ENCODE measurements around the gene ITGB2.

ITGB2 gene

DNA sequence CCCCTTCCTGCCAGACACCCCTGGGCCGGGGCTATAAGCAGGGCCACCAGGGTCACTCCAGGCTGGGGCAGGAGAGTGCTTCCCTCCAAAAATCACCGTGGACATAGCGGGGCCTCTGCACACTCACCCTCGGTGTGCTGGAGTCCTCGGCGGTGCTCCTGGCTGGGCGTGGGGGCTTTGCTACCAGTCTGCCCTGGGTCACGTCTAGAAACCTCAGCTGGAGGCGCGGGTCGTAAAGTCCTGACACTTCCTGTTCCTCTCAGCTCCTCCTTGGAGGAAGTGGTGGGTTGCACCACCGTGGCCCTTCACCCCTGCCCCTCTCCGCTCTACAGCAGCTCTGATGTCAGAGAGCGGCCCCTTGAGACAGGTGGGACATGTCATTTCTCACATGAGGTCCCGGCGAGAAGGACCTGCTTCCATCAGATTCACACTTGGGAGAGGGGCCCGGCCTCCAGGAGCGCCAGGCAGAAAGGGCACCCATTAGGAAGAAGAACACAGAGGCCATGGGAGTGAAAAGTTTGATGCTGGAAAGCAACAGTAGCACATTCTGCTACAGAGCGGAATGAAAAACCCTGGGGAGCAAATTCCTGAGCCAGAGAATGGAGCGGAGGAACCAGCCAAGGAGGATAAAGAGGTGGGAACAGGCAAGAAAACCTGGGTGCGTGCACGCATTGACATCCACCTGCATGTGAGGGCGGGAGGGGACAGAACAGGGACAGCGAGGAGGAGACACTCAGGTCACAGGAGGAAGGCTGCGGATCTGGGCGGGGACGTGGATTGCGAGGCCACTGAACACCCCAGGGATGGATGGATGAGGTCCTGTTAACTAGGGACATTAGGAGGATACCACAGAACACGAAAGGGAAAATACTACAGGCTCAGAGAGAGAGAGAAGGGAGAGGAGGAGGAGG is at the start of gene ITGB2:
Gene ITGB2 (minus strand): TSS at position 206 of the 911 bp plus-strand sequence. CDS start 10,117 bp downstream, outside the sequence.
- in situ Hi-C loops (cut with MboI; ENCODE audit: low sequenced_read_pairs) = no loop called here

DNA sequence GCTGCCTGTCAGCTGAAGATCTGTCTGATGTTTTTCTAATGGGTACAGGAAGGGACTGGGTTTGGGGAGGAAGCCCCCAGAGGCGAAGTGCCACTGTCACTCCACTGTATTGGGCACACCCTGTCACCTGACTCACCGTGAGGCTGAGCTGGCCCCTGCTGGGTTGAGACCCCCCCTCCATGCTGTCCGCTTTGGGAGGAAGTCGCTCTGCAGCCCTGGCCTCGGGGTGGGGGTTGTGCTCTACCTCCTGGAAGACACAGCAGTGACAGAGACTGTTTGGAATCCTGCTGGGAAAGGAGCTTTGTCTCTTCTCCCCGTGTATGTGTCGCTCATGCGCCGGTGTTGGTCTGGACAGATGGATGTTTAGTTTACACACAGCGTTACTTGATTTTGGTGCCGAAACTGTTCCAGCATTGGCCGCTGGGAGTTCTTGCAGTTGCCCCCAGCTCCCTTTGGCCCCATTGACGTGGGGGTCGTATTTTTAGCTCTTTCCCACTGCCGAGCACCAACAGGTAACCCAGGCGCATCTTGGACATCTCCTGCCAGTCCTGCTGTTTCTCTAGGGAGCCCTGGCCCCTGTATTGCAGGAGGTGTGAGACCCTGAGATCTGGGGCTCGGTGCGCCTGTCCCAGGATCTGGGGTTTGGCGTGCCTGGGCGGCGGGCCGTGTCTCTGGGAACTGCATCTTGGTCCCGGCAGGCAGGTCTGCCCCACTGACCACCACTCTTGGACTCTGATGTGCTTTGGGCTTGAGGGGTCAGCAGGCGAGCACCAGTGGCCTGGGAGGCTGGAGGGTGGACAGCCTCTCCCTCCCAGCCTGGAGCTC is 49.4 kb upstream of the ITGB2 start:
- in situ Hi-C loops (cut with MboI; ENCODE audit: low sequenced_read_pairs) = no loop called here

DNA sequence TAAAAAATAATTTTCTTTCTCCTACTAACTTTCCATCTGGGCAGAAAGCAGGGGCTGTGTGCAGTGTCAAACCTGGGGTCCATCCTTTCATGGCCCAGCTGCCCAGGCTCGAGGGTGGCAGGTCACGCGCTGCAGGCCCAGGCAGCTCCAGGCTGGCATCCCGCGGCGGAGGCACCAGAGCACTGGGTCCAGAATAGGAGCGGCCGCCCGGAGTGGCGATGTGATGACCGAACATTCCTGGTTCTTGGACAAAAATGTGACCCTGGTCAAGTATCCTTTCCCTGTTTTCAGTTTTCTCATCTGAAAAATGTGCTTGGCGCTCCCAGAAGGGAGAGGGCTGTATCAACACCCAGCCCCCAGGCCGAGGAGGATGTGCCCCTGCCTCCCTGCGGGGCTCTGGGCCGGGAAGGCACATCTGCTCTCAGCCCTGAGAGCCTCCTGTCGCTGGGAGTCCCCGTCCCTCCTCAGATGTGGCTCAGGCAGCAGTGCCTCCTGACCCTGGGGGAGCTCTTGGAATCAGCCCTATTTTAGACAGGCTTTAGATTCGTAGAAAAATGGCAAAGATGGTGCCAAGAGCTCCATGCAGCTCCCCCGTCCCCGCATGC is 48.5 kb upstream of the ITGB2 start:
- in situ Hi-C loops (cut with MboI; ENCODE audit: low sequenced_read_pairs) = no loop called here

DNA sequence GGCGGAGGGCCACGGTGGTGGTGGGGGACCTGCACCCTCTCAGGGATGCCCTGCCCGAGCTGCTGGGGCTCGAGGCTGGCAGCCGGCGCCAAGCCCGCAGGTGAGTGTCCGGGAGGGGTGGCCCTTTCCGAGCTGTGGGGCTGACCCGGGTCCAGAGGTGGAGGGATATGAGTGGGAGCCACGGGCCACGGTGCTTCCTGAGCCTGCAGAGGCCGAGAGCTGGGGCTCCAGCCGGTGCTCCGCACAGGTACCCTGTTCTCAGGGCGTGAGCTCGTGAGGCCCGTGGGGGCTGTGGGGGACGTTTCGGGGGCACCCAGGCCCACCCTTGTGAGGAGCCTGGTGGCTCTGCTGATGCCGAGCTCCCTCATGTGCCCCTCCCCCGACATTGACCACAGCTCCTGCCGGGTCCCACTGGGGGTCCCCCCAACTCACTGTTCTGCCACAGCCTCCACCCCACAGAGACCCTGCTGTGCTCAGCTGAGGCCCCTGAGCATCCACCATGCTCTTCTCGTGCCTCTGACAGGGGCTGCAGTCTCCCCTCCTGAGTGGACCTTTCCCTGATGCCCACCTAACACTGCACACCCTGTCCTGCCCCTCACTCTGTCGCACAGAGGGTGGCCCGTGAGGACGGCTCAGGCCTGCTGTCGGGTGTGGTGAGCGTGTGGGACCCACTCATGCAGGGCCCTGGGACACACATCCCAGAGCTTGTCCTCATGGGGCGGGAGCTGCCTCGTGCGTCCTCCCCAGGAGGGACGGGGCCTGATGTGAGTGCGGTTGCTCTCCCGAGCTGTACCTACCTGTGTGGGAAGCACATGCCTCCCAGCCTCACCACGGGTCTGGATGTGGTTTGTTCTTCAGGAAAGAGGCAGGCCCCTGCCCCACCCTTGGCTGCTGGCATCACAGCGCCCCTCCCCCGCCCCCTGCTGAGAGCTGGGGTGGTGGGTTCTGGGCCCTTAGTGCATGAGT is 46.7 kb upstream of the ITGB2 start:
- in situ Hi-C loops (cut with MboI; ENCODE audit: low sequenced_read_pairs) = no loop called here

DNA sequence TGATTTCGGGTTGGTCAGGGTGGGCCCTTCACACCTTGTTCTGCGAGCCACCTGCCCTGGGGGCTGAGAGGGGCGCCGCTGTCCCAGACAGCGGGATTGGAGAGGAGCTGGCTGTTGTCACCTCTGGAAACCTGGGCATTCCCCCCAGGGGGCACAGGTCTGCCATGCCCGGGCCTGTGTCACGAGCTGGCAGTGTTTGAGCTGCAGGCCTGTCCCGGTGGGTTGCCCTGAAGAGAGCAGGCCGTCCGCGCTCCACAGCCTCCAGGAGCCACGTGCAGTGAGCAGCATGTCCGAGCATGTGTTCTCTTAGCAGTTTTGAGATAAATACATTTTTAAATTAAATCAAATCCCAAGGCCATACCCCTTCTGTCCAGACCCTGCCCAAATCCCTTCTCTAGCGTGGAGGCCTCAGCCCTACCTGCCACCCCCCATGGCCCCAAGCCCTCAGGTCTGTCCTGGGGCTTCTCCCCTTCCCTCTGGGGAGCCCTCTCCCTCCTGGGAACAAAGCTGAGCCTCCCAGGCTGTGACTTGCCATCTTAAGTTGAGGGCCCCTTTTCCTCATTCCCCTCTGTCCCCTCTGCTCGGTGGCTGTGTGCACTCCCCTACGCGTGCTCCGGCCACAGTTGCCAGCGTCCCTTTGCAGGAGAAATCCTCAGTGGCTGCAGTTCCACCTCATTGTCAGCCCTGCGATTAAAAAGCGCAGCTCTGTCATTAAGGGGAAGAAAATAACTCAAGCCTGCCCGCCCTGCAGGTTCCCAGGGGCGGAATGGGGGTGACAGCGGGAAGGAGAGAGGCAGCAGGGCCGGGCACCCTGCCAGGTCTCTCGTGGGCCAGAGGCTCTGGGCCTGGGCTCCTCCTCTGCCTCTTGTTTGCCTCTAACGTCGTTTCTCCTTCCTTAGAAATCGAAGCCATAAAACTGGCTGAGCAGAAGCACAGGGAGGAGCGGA is 45.7 kb upstream of the ITGB2 start:
- in situ Hi-C loops (cut with MboI; ENCODE audit: low sequenced_read_pairs) = no loop called here

DNA sequence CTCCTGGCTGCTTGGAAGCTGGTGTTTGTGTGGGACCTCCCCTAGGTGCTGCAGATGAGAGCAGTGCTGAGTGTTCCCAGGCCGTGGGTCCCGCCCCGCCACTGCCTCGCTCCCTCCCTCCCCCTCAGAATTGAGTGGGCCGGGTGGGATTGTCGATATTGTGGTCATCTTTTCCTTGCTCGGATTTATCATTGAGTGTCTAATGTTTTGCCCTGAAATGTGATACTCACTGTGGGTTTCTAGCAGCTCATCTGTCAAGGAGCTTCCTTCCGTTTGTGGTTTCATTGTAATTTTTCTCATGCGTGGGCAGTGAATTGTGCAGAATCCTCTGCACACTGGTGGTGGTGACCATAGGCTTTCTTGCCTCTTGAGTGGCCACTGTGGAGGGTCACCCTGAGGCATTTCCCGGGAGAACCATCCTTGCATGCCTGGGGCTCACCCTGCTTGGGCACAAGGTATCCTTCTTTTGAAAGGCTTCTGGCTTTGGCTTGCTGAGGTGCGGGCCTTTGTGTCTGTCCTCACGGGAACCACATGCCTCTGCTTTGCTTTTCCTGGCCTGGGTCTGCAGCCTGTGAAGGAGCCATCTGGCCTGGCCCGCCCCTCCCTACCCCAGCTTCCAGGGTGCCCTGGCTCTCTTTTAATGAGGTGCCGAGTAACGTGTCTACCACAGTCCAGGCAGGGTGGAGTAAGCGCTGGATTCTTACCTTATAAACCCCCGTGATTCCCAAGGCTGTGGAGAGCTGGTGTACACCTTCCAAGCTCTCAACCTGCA is 44.7 kb upstream of the ITGB2 start:
- in situ Hi-C loops (cut with MboI; ENCODE audit: low sequenced_read_pairs) = no loop called here

DNA sequence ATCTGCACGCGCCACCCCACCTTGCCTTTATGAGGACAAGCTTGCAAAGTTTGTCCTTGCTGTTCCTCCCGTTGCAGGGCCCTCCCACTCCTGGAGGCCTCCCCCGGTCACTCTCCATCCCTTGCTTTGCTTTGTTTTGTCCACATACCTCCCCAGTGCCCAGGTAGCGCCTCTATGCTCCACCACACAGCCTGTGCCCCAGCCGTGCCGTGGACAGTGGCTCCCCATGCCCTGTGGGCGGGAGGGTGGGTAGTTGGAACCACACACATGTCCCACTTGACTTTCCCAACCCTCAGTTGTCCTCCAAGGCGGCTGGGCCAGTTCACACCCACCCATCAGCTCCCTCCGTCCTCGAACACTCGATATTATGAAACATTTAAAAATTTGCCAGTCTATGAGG is 43.7 kb upstream of the ITGB2 start:
- in situ Hi-C loops (cut with MboI; ENCODE audit: low sequenced_read_pairs) = no loop called here

DNA sequence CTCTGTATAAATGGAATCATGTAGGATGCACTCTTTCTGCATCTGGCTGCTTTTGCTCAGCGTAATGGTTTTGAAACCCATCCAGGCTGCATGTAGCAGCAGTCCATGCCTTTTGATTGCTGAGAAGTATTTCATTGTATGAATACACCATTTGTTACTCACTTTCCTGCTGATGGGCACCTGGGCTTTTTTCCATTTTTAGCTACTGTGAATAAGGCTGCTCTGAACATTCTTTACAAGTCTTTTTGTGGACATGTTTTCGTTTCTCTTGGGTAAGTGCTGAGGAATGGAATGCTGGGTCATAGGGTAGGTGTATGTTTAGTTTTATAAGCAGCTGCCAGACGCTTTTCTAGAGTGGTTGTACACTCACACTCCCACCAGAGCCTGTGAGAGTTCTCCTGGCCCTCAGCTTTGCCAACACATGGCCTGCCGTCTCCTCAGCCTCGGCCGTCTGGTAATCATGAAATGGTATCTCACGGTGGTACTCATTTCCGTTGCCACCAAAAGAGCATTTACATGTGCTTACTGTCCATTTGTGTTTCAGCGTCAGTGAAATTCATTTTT is 41.8 kb upstream of the ITGB2 start:
- in situ Hi-C loops (cut with MboI; ENCODE audit: low sequenced_read_pairs) = no loop called here

DNA sequence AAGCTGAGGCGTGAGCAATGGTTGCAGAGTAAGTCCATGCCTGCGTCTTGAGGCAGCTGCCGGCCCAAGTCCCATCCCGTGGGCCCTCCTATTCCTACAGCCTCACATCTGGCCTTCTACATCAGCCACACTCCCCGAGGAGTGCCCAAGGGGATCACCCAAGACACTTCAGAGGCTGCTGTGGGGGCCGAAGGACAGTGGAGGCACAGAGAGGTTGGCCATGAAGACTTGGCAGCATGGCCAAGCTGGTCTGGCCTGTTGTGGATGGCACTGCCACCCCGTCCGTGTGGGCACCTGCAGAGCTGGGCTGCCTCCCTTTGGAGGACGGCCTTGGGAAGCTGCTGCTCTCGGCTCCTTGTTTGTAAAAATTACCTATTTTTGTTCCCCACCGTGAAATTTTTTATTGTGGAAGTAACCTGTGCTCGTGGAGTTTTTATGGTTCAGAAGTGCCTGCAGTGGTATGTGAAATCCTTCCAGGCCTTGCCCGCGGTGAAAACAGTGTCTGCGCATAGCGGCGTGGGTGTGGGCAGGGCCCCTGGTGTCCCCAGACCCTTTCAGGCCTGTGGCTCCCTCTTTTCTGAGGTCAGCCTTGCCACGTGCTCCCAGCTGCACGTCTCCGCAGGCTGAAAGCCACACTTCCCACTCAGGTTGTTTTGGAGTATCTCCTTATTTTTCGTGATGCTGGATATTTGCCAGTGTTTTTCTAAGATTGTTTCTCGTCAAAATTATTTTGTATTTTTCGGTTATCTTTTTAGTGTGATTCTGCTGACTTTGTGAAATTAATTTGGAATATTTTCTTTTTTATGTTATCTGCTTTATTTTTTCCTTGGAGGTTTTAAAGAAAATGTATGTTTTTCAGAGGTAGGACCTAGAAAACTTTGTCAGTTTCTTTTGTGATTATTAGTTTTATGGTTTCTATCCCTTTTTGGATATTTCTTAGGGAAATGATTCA is 39.7 kb upstream of the ITGB2 start:
- in situ Hi-C loops (cut with MboI; ENCODE audit: low sequenced_read_pairs) = no loop called here

DNA sequence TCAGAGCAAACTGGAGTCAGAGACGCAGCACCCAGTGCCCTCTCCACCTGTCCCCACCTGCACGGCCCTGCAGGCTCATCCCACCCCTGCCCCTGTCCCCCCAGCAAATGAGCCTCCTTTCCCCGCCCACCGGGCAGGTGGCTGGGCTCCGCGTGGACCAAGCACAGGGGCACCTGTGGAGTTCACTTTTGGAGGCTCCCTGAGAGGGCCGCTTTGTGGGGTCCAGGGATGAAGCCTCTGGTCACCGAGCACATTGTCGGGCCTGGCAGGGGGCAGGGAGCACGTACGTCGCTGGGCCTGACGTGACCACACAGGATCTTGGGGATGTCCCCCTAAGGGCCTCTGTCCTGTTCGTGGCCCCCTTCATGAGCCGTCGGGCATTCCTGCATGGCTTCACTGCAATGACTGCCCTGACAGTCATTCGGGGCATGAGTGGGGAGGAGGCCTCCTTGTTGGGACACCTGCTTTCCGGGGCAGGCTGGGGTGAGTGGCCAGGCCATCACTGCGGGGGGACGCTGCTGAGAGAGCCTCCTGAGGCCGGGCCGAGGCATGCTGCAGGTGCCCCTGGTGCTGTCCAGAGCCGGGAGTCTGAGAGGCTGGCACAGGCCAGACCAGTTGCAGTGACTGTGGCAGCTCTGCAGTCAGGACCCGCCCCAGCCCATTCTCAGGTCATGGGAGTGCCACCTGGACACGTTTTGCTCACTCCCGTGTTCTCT is 38.8 kb upstream of the ITGB2 start:
- in situ Hi-C loops (cut with MboI; ENCODE audit: low sequenced_read_pairs) = no loop called here

DNA sequence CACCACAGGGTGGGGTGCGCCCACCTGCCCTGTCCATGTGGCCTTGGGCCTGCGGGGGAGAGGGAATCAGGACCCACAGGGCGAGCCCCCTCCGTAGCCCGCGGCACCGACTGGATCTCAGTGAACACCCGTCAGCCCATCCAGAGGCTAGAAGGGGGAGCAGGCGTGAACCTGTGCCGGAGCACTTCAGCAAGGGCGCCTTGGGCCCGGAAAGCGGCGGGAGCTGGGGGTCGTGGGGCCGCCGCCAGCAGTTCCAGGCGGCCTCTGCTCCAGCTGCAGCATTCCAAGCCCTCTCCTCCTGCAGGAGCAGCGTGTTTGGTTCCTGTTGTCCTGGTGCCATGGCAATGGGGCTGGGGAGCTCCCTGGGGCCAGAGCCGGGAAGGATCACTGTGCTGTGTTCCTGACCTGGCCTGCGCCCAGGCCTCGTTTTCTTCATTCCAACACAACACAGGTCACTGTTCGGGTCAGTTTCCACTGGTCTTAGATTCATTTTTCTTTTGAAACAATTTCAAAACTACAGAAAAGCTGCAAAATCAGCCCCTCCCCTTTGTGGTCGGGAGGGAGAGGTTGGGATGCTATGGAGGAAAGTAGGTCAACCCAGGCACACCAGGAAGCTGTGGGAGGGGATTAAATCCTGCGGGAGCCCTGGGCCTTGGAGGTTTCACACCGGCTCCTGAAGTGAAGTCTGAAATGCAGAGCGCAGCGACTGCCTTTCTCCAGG is 37.9 kb upstream of the ITGB2 start:
- in situ Hi-C loops (cut with MboI; ENCODE audit: low sequenced_read_pairs) = no loop called here

DNA sequence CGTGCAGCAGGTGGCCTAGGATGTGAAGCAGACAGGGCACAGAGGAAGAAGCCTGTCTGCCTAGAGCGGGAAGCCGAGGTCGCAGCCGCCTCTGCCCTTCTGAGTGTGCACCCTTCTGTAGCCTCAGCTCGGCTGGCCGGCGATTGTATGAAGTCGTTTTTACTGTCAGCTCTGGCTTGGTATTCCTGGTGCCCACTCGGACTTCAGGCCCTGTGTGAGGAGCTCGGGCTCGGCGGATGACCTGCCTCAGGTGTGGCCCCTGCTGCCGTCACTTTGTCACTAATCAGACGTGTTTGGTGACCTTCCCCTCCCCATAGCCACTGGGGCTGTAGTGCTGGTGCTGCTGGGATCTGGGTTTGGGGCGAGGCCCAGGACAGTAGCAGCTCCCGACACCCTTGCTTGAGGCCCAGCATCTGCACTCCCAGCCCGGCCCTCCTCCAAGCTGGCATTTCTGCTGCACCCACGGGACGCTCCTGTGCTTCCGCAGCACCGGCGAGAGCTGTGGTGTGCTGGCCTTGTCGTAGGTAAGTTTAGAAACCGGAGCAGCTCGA is 37.3 kb upstream of the ITGB2 start:
- in situ Hi-C loops (cut with MboI; ENCODE audit: low sequenced_read_pairs) = no loop called here

DNA sequence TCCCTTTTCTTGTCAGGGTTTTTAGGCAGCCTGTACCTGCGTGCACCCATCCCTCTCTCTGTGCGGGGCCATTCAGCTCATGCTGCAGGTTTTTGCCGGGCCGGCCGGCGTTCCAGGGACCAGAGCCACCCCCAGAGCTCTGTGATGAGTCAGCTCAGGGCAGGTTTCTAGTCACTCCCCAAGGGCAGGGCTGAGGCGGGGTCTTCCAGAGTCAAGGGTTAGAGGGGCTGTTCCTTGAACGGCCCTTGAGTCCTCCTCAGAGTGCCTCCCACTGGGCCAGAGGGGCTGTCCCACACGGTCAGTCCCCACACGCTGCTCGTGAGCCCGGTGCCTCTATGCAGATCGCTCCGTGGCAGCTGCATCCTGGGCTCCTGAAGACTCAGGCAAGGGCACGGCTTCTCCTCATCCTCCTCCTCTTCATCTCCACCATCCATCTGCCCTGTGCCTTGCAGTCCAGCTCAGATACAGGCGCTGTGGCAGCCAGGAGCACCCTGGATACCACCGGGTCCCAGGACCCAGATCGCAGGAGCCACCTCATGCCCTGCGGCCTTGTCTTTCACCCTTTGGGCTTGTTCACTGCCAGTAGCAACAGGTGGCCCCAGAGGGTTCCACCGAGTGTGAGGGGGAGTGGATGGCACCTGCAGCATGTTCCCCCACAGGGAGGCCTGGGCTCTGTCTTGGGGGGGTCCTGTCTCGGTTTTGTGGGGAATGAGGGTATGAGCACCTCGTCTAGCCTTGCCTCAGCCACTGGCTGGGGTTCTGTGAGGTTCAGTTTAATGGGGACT is 36.5 kb upstream of the ITGB2 start:
- in situ Hi-C loops (cut with MboI; ENCODE audit: low sequenced_read_pairs) = no loop called here

DNA sequence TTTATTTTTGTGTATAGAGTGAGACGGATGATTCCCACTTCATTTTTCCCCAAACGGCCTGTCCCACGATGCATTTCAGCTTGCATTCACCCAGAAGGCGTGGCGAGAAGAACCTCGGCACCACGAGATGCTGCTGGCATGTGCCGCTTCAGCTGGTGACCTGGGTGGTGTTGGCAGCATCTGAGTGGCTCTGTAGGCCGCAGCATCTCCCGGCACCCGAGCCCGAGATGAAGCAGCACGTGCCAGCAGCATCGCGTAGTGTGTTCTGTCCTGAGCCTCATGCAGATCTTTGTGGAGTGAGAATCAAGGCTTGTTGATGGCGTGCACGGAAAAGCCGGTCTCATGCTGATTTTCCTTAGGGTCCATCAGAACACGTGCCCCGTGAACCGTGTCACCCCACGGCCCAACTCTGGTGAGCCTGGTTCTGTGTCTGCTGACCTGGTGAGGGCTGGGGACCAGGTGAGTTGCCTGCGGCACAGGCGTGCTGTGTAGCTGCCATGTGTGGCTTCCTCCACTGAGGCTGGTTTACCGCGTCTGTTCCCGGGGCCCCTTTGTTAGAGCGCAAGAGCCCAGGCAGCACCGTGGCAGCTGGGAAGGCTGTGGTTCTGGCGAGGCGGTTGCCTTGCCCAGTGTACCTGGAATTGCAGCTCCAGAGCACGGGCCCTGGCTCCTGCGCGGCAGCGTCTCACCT is 35.8 kb upstream of the ITGB2 start:
- in situ Hi-C loops (cut with MboI; ENCODE audit: low sequenced_read_pairs) = no loop called here
